ACHN (cell line): ENCODE results near the gene NUDT16L1.
"Not testable (repeated sequence)": the region's sequence is repeated elsewhere in the genome, so short reads cannot be mapped to it uniquely, and the experiment has no call there.

ENCODE experiments used
- DNase-seq: peaks from one replicate; pipeline ENCODE4 v3.0.0-alpha.2; 2015
- in situ Hi-C: cut with HindIII; loops from 2 replicates; pipeline ENCODE4 v1.10.0; 2017; ENCODE audit warnings: low sequenced_read_pairs, low pct_ligation_motif_present, low pct_unique_long_range_greater_than_20kb

NUDT16L1 gene

DNA sequence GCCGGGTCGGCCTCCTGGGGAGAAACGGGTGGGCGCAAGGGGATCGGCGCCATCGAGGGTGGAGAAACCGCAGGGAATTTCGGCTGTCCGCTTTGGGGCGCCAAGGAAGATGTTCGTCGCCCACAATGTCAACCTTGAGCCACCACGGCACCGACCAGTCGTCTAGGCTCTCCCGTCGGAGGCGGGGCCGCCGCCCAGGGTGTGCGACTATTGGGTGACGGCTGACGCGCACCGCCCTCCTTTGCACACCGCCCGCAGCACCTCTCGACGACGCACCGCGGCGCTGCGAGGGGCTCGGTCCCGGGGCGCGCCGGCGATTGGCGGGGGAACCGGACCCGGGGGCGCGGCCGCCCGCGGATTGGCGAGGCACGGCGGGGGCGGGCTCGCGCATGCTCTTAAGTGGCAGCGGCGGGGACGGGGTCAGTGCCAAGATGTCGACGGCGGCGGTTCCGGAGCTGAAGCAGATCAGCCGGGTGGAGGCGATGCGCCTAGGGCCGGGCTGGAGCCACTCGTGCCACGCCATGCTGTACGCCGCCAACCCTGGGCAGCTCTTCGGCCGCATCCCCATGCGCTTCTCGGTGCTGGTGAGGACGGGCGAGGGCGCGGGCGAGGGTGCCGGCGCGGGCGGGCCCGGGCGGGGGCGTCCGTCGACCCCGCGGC lies at the start of gene NUDT16L1:
Gene NUDT16L1, plus strand, starts transcription at position 267 of the 660 bp plus-strand sequence. Its CDS starts 165 bp downstream, at position 432.
- in situ Hi-C loops, result no loop called here
- DNase-seq, result peak; percentile 98

DNA sequence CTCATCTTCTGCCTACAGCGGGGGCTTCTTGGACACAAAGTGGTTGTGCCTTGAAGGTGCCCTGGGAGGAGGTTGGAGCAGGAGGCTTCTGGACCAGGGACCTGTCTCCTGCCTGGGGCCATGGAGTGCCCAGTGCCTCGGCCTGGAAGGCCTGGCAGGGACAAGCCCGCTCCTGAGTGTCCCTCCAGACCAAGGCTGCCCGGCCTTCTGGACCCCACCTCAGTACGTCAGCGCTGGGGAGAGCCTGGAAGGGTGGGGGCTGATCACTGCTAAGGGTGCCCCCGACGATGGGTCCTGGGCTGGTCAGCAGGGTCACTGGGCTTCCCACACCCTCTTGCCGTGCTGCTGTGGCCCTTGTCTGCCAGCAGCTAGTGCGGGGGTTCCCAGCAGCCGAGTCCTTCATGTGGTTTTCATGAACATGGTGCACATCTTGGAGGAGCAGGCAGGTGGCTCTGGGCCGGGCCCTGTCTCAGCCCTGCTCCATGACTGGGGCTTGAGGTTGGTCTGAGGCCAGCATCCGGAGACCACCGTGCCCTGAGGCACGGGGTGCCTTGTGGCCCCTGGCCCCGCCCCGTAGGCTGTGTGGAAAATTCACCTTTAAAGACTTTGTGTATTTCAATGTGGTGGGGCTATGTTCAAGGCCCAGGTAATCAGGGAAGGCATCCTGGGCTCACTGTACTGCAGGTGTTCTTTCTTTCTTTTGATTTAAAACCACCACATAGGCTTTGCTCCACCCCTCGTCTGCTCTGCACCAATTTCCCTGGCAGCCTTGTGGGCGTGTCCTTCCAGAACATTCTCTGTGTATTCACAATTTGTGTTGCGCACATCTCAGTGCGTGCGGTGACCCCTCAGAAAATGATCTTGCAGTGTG lies 46.4 kb upstream of the NUDT16L1 start:
- DNase-seq, result no peak
- in situ Hi-C loops, result no loop called here

DNA sequence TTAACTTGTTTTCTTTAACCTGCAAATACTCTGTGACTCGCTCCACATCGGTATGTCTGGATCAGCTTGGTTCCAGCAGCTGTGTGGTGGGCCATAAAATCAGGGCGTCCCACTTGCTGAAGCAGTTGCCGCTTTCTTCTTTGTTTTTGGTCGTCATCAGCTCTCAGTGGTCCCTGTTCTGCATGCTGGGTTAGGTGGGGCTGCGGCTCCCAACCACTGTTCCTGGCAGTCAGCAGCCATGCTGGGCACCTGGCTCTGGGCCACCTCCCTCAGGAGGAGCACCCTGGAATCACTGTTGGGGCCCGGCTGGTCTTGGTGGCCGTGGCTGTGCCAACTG lies 45.8 kb upstream of the NUDT16L1 start:
- in situ Hi-C loops, result no loop called here
- no peak for DNase-seq

DNA sequence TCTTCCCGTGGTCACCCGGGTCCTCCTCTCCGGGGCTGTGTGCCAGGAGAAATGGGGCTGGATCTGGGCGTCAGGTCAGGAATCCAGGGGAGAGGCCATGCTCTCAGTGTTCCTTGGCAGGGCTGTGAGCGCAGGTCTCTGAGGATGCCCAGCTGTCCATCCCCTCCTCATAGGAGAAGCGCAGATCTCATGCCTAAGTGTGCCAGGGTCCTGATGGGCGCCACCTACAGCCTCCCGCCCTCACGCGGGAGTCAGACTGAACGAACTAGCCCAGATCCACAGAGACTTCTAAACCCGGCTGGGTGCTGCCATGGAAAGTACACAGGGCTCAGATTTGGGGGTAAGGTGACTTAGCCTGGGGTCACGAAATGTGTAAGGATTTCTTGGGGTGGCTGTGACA lies 44.4 kb upstream of the NUDT16L1 start:
- in situ Hi-C loops, result no loop called here
- no peak for DNase-seq

DNA sequence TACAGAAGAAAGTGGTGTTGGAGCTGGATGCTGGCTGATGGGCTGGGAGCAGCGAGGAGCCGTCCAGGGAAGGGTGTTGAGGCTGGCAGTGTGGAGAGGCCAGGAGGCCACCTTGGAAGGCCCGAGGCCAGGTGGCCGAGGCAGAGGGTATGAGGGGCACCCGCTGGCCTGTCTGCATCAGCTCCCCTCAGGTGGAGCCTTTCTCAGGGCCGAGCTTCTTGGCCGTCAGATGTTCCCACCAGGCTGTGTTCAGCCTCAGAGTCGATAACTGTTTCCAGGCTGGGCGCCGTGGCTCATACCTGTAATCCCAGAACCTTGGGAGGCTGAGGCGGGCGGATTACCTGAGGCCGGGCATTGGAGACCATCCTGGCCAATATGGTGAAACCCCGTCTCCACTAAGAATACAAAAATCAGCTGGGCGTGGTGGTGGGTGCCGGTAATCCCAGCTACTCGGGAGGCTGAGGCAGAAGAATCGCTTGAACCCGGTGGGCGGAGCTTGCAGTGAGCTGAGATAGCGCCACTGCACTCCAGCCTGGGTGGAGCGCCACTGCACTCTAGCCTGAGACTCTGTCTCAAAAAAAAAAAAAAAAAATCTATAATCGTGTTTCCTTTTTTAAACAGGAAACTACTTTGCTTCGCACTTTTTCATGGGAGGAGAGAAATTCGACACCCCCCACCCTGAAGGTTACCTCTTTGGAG lies 43.5 kb upstream of the NUDT16L1 start:
- no peak for DNase-seq
- in situ Hi-C loops, result no loop called here

DNA sequence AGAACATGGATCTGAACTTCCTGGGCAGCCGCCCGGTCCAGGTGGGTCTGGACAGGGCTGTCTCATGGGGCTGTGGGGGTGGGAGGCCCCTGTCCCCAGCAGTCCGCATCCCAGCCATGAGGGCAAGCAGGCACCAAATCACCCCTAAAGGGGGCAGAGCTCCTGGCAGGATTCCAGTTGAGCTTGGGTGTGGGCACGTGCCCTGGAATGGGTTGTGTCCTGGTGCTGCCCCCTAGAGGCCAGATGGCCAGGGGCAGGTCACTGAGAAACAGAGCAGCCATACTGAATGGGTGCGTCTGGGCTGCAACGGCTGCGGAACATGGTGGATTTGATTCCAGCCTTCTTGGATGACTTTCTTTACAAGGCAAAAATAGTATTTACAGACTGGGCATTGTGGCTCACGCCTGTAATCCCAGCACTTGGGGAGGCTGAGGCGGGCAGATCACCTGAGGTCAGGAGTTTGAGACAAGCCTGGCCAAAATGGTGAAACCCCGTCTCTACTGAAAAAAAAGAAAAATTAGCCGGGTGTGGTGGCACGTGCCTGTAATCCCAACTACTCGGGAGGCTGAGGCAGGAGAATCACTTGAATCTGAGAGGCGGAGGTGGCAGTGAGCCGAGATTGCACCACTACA lies 42.8 kb upstream of the NUDT16L1 start:
- in situ Hi-C loops, result not testable (repeated sequence)
- DNase-seq, result peak; percentile 84

DNA sequence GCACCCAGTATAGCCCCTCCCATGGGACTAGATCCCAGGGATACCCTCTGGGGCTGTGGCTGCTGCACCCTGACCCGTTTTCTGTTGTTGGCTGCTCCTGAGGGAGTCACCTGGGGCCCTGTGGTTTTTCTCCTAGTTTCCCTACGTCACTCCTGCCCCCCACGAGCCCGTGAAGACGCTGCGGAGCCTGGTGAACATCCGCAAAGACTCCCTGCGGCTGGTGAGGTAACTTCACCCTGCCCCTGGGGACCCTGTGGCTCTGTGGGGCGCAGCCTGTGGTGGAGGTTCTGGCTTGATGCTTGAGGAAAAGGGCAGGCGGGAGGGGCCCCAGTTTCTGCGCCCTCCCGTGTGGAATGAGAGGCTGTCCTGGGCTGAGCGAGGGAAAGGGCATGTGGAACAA lies 41.5 kb upstream of the NUDT16L1 start:
- DNase-seq, result no peak
- in situ Hi-C loops, result no loop called here

DNA sequence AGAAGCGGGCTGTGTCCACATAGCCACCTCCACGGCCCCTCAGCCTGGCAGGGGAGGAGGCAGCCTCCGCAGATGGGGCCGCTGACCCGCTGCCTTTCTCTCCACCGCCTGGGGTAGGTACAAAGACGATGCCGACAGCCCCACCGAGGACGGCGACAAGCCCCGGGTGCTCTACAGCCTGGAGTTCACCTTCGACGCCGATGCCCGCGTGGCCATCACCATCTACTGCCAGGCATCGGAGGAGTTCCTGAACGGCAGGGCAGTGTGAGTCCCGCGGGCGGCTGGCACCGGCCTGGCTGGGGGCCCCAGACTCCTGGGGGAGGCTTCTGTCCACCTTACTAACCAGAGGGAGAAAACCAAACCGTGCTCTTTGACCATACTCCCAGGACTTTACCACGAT lies 40.8 kb upstream of the NUDT16L1 start:
- in situ Hi-C loops, result no loop called here
- no peak for DNase-seq

DNA sequence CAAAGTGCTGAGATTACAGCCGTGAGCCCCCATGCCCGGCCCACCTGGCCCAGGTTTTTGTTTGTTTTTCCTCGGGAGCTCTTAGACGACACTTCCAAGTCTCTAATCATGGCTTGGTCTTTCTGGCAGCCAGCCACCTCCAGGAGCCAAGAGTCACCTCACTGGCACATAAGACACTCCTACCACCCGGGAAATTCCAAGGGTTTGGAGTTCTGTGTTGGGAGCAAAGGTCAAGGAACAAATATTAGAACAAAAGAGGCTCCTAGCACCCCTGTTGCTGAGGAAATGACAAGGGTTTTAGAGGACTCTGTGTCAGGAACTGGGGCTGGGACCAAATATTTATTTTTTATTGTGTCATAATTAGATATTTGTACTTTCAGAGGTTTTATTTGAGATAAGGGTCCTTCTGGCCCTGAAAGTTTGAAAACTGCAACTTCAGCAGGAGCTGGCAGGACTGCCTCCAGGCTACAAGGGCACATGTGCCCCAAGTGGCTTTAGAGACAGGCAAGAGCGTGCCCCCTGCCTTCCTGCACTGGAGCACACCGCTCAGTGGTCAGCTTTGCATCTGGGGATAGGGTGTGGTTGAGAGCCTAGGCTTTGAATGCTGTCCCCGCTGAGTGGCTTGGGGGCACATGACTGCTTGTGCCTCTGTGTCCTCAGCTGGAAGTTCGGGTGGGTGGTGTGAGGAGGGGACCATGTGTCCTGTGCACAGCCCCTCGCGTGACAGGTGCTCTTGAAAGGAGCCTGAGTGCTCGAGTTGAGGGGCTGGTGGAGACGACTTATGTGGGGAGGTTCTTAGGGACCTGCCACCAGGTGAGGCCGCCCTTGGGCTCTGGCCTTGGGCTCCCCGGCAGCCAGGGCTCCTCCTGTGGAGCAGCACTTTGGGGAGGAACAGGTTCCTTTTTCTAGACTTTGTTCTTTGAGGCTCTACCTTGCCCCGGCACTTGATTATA lies 39.1 kb upstream of the NUDT16L1 start:
- no peak for DNase-seq
- in situ Hi-C loops, result no loop called here

DNA sequence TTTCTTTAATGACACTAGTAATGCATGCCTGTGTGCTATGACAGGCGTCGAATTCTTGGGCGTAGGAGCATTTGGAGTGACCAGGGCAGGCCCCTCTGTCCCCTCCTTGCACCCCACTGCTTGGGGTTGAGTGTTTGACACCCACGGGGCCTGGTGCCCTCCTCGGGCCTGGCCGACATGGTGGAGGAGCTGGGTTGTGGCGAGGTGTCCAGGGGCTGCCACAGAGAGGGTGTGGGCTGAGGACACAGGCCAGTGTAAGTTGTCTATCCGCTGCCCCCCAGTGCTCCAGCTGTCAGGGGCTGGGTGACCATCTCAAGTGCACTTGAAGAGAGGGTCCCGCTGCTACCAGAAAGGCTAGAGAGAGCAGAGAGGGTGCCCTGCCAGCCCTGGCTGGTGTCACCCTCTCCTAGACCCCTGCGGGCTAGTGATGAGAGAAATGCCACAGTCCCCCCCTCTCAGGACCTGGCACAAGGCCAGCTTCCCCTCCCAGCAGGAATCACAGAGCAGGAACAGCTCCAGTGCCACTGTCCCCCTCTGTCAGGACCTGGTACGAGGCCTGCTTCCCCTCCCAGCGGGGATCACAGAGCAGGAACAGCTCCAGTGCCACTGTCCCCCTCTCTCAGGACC lies 38.3 kb upstream of the NUDT16L1 start:
- in situ Hi-C loops, result no loop called here
- DNase-seq, result no peak

DNA sequence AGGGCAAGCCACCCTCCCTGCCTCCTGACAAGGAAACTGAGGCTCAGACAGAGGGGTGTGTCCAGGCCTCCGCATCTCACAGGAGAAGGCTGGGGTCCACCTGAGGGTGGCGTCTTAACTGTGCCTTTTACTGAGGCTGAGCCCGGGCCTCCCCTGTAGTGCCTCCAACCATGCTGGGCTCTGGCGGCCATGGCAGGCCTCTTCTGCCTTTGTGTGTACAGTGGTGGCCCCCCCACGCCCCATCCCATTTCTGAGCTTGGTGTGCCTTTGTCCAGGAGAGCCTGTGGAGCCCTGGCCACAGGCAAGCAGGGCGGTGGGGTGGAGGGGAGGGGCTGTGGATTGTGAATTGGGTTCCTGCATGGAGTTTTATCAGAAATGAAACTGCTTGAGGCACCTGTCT lies 37.6 kb upstream of the NUDT16L1 start:
- DNase-seq, result no peak
- in situ Hi-C loops, result no loop called here

DNA sequence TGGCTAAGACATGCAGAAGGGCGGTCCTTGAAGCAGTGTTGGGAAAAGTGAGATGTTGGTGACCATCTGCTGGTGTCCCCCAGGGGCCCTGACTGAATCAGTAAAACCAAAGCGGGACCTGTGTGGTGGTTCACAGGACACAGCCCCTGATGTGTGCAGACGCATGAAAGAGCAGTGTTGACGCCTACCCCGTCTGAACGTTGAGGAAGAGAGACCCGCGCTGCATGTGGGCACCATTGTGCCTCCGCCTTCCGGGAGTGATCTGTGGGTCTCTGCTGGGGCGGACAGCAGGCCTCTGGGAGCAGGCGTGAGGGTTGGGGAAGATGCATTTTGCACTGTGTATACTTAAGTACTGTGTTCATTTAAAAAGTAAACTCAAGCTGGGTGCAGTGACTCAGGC lies 37.1 kb upstream of the NUDT16L1 start:
- DNase-seq, result no peak
- in situ Hi-C loops, result no loop called here

DNA sequence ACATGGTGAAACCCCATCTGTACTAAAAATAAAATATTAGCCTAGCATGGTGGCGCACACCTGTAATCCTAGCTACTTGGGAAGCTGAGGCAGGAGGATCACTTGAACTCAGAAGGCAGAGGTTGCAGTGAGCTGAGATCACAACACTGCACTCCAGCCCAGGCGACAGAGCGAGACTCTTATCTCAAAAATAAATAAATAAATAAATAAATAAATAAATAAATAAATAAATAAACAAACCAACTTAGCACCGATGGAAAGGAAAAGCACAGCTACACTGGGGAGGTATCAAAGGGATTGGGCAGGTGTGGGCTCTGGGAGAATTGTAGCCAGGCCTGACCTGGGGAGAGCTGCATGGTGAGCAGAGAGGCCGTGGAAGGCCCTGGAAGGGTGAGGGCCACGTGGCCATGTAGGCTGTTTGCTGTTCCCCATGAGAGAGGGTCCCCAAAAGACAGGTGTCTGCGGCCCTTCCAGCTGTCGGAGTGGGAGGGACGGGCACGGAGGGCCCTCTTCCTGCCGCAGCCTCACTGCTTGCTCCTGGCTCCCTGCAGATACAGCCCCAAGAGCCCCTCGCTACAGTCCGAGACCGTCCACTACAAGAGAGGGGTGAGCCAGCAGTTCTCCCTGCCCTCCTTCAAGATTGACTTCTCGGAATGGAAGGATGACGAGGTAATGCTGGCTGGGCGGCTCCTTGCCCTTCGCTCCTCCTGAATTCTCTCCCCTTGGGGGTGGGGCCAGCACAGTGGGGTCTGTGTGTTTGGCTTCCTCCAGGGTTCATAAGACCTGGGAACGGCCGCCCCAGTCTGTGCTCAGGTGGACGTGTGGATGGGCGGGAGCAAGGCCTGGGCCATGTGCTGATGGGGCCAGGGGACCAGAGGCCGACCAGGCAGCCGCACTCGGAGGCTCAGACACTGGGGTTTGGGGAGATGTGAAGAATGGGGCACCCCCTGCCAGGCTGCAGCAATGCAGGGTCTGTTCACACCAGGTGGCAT lies 36.4 kb upstream of the NUDT16L1 start:
- no peak for DNase-seq
- in situ Hi-C loops, result no loop called here

DNA sequence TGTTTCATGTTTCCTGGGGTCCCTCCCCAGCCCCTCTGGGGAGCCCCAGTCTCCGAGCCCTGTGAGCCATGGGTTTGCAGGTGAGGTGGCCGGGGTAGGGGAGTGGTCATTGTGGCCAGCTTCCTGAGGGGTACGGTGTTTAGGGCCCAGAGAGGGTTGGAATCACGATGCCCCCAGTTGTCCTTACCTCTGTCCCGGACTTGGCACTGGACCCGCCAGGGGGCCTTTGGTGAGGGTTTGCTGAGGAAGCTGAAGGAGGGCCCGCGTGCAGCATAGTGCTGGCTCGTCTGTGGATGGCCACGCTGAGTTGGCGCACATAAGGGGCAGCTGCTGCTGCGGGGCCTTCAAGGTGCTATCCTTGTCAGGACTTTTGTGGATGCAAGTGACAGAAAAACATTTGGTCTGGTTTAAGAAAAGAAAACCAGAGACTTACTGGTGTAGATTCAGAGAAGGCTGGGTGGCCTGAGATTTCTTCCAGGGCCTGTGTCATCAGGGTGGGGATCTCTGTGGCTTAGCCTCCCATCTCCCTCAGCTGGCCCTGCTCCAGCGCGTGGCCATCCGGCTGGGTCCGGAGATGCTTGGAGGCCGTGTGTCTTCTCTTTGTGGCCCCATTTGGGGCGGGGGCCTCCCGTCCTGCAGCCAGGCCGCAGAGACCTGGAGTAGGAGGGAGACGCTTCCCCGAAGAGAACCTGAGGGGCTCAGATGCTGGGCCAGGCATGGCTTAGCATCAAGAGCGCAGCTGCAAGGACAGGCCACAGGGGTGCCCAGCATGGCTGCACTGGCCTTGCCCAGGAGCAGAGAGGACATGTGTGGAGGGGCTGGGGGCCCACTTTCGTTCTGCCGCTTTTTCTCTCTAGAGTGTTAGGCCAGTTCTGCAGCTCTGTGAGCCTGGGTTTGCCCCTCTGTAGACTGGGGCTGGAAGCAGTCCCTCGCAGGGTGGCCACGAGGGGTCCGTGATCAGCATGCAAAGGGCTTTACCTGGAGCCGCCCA lies 33.7 kb upstream of the NUDT16L1 start:
- DNase-seq, result no peak
- in situ Hi-C loops, result no loop called here

DNA sequence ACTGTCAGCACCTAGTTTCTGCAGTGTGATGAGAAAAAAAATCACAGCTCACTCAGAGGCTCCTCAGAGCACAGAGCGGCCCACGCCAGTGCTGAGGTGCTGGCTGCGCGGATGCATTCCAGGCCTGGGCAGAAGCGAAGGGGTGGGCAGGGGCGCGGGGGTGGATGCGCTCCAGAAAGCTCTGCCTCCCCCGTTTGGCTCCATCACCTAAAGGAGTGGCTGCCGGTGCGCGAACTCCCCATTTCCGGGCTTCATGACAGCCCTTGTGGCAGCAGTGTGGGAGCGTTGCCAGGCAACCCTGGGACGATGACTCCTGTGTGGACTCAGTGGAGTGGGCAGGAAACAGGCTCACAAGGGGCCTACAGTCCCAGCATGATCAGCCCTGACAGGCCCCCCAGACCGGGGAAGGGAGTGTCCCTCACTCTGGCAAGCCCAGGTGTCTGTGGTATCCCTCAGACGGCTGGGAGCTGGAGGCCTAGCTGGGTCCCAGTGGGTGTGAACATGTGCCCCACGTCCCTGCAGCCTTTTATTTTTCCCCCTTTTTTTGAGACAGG lies 32.8 kb upstream of the NUDT16L1 start:
- in situ Hi-C loops, result no loop called here
- DNase-seq, result no peak
